CD4-positive, alpha-beta T cell treated with Interleukin-12 subunit alpha and Interleukin-12 subunit beta, for 1 hour (primary cell): Measurements from ENCODE around the gene ZNF324B.
"Not testable (repeated sequence)": the region's sequence is repeated elsewhere in the genome, so short reads cannot be mapped to it uniquely, and the experiment has no call there.

ENCODE experiments used
- DNase-seq: peaks from one replicate; pipeline ENCODE4 v3.0.0-alpha.2; 2020

Gene ZNF324B

DNA sequence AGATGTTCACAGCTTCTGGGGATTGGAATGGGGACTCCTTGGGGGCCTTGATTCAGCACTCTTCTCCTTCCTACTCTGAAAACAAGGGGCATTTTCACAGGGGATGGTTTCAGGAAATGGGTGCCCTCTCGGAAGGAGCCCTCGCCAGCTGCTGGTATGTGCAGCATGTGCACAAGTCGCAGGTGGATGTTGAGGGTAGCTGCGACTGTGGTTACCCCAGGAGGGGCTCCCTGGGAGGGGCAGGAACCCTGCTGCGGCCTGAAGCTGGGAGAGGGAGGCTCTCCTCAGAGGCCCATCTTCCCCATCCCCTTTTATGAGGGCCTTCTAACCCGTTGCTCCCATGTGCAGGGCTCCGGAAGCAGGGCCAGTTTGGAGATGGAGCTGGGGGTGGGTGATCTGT is 30.9 kb downstream of the ZNF324B start:
- no peak for DNase-seq

DNA sequence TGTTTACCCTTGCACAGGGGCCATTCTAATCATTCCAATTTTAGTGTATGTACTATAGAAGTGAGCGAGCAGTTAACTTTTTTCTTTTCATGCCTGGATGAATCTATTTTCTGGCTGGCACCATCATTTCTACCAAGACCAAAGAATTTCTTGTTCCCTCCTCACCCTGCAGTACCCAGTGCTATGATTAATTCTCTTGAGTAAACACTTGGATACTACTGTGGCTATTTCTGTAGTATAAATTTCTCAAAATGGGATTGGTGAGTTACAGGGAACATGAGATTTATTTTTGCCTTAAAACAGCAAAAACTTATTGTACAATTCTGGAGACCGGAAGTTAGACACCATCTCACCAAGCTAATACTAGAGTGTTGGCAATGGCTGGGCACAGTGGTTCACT is 32.4 kb downstream of the ZNF324B start:
- no peak for DNase-seq

DNA sequence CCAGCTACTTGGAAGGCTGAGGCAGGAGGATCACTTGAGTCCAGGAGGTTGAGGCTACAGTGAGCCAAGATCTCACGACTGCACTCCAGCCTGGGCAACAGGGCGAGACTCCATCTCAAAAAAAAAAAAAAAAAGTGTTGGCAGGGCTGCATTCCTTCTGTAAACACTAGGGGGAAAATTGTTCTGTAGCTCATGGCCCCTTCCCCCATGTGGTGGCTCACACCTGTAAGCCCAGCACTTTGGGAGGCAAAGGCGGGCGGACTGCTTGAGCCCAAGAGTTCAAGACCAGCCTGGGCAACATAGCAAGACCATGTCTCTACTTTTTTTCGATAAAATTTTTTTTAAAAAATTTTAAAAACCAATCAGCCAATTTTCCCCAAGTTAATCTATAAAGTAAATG is 32.9 kb downstream of the ZNF324B start:
- DNase-seq: not testable (repeated sequence)

DNA sequence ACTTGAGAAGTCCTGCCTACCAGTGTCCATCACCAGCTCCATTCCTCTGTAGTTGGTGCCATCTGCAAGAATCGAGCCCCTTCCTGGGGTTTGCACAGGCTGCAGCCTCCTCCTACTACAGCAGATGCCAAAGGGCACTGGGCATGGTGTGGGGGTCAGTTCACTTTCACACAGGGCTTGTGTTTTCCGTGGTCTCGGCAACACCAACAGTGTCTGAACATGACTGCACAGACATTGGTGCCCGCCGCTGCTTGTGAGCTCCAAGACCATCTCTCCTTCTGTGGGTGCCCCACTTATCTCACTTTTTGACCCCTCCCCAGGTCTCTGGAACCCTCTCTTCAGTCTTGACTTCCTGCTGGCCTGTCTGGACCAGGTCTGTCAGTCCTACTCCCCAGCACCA is 40.0 kb downstream of the ZNF324B start:
- no peak for DNase-seq

DNA sequence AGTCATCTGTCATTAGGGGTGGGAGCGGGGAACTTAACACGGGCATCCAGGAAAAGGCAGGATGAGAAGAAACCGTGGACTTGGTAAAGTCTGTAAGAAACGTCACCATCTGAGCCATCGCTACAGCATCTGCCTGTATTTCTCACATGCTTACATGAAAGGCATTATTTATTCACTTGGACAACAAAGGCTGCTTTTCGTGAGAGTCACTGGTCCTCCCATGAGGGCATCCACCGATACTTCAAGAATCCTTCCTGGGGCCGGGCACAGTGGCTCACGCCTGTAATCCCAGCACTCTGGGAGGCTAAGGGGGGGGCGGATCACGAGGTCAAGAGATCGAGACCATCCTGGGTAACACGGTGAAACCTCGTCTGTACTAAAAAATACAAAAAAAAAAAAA is 40.8 kb downstream of the ZNF324B start:
- no peak for DNase-seq

DNA sequence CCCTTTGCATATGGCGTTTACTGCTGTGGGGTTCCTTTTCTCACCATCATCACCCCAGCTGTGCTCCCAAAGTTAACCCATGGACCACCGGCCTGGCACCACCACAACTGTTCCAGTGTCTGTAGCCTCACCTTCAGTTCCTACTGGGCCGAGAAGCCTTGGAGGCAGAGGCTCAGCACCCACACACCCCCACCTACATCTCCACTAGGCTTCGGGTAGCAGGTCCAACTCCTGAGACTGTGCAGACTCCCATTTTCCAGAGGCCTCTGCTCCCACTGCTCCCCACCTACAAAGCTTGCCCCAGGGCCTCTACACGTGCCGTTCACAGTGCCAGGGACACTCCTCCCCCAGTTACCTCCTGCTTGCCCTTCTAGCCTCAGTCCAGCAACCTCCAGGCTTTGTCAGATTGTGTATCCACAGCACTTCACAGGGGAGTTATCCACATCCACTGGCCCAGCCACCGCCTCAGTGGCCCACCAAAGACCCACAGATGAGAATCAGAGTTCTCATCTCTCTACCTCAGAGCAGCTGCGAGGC is 46.3 kb downstream of the ZNF324B start:
- DNase-seq: no peak

DNA sequence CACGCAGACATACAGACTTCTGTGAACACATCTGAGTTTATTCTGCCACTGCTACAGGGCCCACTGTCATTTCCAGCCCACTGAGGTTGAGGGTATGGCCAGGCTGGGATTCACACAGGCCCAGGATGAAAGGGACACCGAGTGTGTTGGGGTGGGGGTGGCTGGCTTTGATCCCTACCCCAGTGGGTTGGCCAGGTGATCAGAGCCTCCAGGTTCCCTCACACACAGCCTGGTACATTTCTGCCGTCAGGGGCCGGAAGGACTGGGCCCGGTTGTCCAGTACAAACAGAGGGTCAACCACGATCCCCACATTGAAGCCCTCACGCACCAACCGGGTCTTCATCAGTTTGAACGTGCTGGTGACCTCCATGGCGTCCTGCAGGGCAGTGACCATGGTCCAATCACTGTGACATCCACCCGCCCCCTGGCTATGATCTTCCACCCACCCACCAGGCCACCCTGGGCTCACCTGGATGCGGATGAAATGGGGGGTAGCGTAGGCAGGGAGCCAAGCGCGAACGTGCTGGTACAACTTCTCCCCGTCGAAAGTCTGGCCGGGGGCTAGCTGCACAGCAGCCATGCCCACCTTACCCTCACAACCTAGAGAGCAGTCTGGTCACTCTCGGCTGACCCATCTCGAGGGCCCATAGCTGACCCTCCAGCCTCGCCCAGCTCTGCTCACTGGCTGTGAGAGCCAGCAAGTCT is 47.0 kb downstream of the ZNF324B start:
- no peak for DNase-seq

DNA sequence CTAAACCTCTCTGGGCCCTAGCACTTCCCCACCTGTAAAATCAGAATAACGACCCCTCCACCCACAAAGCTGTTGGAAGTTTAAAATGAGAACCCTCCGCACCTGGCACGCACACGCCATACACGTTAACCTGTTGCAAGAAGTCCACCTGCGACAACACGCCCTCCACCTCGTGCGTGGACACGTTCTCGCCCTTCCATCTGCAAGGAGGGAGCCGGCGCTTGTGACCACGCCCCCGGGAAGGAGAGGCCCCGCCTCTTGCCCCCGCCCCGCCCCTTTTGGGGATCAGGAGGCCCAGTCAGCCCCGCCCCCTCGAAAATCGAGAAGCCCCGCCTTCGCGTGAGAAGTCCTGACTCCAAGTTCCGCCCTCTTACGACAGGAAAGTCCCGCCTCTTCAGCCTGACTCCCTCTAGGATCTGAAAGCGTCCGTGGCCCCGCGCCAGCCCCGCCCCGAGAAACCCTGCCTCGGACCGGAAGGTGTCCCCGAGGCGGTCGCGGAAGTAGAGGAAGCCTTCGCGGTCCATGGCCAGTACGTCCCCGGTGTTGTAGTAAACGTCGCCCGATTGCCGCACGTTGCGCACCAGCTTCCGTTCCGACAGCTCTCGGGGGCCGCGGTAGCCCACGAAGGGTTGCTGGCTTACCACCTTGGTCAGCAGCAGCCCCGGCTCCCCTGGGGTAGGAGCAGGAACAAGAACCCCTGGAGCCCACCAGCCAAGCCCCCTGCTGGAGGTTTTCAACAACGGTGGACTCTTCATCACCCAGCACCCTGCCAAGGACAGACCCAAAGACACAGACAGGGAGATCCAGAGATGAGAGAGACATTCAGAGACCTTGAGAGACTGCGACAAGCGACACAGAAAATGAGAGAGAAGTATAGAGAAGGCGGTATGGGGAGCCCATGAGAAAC is 47.9 kb downstream of the ZNF324B start:
- DNase-seq: peak; percentile 97

- no peak for DNase-seq
Observed at GRCh38 chr19:58500242-58500641, 48.8 kb downstream of the ZNF324B start.
